SK-MEL-5 (cell line): ENCODE measurements around the gene FBXO8. TPM values are rescaled to one million over a fixed set of nuclear protein-coding genes. Genes with fewer than 3 reads are reported as not detected.

Experiments
- DNase-seq: peaks from one replicate; pipeline ENCODE4 v3.0.0-alpha.2; 2016; ENCODE audit warnings: low read depth, low spot score
- in situ Hi-C: cut with HindIII; loops from 2 replicates; pipeline ENCODE4 v1.10.0; 2016; ENCODE audit warnings: low sequenced_read_pairs, high pct_unique_total_duplicates, low pct_unique_long_range_greater_than_20kb
- polyA plus RNA-seq, 2 experiments: library from polyadenylated mRNA; depleted of rRNA; stranded (reverse); fragments of >200 nt; gene quantifications; 2 replicates each; pipeline ENCODE4 v1.2.3, GENCODE V29; 2015
- total RNA-seq: library from RNA; depleted of rRNA; stranded (reverse); fragments of >200 nt; shearing (Covaris generic); gene quantifications from 2 replicates; pipeline ENCODE4 v1.2.3, GENCODE V29; 2014; rRNA removed

FBXO8 gene, protein sequence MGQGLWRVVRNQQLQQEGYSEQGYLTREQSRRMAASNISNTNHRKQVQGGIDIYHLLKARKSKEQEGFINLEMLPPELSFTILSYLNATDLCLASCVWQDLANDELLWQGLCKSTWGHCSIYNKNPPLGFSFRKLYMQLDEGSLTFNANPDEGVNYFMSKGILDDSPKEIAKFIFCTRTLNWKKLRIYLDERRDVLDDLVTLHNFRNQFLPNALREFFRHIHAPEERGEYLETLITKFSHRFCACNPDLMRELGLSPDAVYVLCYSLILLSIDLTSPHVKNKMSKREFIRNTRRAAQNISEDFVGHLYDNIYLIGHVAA
- total RNA-seq: 35.2 and 37.2 TPM in 2 replicates
- polyA plus RNA-seq (2015; cell fraction: cytosol; rRNA removed): 21.0 and 23.0 TPM in 2 replicates
- 8.7 and 14.7 TPM in 2 replicates for polyA plus RNA-seq (2015; cell fraction: nucleus; rRNA removed)

DNA sequence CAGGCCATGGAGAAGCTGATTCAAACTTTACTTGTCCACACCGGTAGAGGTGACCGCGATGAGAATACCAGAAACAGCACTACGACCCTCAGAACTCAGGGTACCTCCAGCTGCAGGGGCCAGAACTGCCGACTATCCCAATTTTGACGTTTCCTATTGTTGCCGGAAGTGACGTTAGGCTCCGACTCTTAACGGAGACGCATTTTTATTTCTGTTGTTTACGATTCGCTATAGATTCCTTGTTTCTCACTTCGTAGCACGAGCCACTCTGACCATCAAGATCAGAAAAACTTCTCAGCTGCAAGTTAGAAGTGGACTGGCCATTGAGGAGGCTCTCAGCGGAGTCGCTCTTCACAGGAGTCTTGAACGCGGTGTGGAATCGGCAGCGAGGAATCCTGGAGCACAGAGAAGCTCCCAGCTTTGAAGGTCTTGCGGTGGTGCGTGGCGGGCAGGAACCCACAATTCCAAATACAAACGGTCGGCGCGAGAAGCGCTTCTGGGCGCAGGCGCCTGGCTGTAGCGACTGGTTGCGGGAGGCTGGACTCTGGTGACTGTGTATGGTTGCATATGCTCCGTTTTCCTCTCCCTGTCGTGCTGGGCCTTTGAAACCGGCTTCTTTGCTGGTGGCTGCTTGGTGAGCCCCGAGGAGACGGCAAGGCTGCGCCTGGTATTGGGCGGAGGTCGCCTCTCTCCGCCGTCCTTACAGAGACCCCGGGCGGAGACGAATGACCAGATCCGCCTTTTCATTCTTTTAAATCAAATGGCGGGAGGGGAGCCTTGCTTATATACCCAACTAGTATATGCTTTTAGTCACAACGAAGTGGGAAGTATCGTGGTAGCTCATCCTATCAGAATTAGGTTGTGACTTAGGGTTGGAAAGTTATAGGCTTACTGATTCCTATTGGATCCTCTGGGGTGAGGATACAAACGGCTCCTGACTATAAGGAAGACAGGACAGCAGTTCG lies at the start of gene FBXO8, which contains the start of gene CEP44:
Gene FBXO8 (minus strand): TSS at position 161 of the 965 bp plus-strand sequence. CDS start 20,575 bp downstream, outside the sequence.
Gene CEP44 (plus strand): TSS at position 405 of the 965 bp plus-strand sequence. CDS start 15,211 bp downstream, outside the sequence.
- in situ Hi-C loops: no loop called here

DNA sequence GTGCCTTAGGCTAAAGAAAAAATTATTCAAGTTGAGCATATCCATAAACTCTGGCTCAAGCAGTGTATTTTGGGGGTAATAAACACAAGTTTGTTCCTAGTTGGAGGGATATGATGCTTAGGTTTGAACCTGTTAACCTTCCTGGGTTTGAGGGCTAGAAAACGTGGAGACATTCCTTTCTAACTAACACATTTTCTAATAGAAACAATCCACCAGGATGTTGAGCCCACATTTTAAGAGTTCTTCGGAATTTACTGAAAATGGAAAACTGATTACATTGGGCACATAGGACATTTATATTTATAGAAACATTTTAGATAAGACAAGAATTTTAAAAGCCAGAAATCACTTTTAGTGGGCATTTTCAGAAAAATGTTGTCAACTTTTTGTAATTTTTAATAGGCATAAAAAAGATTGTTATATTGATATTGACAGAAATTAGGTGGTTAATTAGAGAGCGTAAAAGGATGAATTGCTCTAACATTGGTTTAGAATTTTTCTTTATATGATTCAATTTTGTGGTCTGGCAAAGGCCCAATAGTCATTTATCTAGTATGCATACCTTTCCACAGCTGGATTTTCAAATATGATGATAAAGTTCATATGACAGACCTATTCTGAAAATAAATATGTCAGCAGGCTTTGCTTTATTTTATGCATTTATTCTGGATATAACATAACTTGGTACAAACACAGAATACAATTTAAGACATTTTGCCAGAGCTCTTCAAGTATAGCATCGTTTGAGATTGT lies 49.5 kb upstream of the FBXO8 start:
- no peak for DNase-seq

More for the DNA sequence above, at the start of gene FBXO8, which contains the start of gene CEP44:
- peak; percentile 84 for DNase-seq

DNA sequence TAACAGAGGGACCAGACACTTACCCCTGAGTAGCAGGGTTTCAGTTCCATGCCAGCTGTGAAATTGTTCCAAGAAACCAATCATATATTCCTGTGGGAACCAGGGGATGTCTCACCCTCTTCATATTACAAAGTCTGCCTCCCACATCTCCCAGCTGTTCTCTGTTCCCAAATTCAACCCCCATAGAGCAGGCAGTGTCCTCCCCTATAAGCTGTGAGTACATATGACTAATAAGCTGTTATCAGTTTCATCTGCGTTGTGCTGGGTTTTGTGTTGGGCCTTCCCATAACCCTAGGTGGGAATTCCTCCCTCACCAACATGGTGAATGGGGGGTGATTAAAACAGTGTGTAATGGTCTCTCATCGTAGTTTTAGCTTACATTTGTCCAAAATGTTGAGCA lies 41.3 kb upstream of the FBXO8 start:
- in situ Hi-C loops: no loop called here
- no peak for DNase-seq

More for the DNA sequence above, 49.5 kb upstream of the FBXO8 start:
- in situ Hi-C loops: no loop called here

DNA sequence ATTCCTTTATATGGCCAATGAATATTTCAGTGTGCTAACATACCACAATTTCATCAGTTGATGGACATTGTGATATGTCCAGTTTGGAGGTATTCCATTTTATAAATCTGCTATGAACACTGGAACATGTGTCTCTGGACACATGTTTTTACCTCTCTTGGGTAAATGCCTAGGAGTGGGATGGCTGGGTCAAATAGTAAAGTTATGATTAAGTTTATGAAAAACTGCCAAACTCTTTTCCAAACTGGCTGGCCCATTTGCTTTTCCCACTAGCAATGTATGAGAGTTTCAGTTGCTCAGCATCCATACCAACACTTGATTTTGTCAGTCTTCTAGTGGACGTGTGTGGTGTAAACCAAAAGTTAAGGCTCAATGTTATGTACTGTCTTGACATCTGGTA lies 40.8 kb upstream of the FBXO8 start:
- in situ Hi-C loops: no loop called here
- DNase-seq: no peak

DNA sequence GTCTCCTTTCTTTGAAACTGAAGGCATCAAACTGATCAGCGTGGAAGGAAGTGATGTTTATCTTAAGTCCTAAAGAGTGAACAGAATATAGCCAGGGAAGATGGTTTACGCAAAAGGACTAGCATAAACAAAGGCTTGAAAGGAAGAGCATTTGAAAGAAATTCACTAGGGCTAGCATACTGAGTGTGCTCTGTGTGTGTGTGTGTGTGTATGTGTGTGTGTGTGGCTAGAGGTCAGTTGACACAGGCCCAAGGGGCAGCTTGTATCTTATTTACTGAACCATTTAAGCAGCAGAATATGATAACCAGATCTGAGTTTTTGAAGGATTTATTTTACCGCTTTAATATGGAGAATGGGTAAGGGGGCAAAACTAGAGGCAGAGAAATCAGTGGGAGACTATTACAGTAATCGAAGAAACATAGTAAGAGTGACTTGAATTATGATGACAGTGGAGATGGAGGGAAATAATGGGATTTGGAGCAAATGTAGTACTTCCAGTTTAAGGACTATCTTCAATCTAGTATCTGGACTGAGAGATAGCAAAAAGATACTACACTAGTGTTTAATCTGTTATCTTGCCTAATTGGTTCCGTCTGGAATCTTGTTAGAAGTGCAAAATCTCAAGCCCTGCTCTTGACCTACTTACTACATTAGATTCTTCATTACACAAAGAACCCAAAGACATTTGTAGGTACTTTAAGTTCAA lies 37.2 kb upstream of the FBXO8 start:
- in situ Hi-C loops: no loop called here

DNA sequence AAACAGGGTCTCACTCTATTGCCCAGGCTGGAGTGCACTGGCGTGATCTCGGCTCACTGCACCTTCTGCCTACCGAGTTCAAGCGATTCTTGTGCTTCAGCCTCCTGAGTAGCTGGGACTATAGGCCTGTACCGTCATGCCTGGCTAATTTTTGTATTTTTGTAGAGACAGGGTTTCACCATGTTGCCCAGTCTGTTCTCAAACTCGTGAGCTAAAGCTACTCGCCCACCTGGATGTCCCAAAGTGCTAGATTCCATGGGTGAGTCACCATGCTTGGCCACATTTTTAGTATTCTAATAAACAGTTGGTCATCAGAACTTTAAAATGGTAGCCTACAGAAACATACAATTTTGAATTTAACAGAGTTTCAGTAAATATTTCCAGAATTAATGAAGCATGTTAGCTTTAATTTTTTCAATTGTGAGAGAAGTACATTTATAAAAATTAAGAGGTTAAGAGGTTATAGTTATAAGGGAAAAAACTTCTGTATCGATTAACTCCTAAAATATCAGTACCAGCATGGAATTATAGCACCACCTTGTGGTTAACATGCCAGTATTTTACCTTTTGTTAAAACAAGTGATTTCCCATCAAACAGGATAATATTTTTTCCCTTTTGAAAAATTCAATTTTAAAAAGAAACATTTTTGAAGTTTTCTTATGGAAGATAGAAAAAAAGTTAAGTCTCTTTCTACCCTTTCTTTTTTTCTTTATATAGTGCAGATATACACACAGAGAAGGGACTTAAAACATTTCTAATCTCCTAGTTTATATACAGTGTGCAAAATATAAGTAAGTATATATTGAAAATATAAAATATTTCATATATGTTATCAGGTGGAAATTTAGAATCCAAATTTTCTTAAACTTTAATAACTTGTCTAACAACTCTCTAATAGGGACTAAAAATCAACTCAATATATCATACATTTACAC lies 35.6 kb upstream of the FBXO8 start:
- in situ Hi-C loops: no loop called here
- peak; percentile 58 for DNase-seq

More for the DNA sequence above, 37.2 kb upstream of the FBXO8 start:
- no peak for DNase-seq

DNA sequence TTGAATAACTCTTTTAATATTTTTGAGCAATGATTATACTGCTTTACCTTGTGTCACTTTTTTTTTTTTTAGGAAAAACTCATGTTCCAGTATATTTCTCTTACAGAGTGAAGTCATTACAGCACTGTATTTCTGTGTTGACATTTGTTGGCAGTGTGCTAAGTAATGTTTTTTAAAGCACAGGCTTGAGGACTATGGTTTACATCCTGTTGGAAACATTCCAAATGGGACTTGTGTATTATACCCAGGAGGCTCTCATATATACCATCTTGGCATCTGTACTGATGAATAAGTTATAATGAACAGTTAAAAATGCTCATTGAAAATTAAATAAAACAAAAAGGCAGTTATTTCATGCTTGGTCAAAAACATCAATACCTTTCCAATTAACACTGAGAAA lies 34.1 kb upstream of the FBXO8 start:
- no peak for DNase-seq
- in situ Hi-C loops: no loop called here

DNA sequence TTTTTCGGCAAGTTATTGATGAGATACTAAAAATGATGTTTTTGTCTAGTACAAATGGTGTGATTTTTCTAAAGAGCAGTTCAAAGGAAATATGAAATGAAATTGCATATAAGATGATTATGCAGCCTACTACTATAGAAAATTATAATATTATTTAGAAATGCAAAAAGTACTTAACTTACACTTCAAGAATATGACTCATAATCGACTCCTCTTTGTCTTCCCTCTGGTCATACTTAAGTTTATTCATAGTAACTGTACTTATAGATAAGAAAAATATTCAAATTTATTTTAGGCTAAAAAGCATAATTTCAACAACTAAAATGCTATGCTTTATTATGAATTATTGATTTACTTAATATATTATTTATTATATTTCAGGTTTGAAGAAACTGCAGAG lies 33.5 kb upstream of the FBXO8 start:
- DNase-seq: no peak
- in situ Hi-C loops: no loop called here

DNA sequence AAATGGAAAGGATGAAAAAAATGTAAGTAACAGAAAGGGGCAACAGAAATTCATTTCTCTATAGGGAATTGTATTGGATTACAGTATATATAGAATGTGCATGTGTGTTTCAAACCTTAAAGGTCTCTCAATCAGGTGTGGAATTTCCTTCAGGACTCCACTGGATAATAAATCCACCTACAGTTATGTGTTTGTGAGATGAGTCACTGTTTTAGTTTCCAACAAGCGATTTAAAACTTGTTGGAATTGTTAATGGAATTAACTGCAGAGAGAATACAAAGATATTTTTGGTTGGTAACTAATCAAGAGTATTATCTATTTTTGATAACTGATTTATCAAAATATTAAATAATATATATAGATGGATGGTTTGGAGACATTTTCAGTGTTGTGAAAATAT lies 33.1 kb upstream of the FBXO8 start:
- in situ Hi-C loops: no loop called here
- no peak for DNase-seq

DNA sequence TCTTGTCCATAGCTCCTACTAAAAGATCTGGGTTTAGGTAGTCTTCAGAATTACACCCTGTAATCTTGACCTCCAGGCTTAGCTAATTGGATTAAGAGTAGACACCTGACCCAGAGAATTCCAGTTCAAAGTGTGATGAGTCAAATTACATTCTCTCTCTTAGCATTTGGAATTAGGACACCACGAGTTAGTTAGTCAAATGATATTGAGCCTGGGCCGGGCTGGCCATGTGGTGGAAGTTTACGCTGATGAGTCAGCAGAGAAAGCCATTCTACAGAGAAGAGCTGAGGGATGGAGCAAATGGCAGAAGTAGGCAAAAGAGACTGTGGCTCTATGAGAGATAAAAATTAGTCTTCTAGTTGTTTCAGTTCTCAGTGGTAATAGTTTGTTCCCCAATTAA lies 31.3 kb upstream of the FBXO8 start:
- in situ Hi-C loops: no loop called here
- DNase-seq: no peak

DNA sequence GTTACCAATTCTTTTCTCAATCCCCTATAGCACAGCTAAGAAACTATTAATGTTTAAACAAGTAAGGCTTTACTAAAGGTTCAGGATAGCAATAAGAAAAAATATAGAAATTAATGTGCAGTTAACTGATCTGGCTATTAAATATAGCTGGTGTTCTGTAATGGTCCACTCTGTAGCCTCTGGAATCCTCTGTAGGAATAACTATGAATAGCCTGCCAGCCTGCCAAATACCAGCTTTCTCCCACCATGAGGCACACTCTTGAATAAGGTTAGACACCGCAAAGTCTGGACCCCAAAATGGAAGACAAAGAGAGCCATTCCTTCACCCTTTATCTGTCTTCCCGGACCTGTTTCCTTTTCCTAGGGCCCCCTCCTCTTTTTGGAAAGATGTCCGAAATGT lies 30.8 kb upstream of the FBXO8 start:
- DNase-seq: no peak
- in situ Hi-C loops: no loop called here

DNA sequence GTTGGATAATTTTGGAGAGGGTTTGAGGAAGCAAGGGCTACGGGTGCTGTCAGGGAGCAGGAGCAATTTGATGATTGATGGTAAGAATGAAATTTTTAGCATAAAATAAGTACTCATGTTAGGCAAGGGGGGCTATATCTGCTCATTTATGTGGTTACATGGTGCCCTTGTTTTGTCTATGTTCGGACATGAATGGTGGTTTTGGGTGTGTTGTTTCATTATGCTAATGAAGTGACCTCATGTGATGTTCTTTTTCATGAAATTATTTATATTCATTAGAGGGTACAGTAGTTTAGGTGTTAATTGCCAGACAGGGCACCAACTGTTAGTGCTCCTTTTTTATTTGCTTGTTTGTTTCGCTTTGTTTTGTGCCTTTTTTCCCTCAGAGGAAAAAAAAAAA lies 29.5 kb upstream of the FBXO8 start:
- in situ Hi-C loops: no loop called here
- no peak for DNase-seq

DNA sequence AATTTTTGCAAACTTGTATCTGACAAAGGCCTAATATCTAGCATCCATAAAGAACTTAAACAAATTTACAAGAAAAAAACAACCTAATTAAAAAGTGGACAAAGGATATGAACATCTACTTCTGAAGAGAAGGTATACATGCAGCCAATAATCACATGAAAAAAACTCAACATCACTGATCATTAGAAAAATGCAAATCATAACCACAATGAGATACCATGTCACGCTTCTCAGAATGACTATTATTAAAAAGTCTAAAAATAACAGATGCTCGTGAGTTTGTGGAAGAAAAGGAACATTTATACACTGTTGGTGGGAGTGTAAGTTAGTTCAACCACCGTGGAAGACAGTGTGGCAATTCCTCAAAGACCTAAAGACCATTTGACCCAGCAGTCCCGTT lies 24.2 kb upstream of the FBXO8 start:
- in situ Hi-C loops: no loop called here
- DNase-seq: no peak

DNA sequence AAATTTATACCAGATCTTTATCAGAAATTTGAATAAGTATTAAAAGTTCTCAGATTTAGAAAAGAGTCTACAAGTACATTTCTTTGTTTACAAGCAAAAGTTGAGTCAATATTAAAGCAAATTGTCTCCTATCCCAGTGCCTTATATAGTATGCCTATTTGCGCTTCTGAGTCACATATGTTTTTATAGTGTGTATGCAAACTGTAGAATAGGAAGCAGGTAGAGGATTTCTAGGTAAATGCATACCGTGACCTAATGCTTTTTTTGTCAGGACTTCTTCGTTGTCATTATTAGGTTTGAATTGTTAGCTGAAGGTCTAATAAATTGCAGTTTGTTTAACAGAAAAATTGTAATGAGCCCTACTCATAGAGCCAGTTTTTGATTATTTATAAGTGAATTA lies 22.5 kb upstream of the FBXO8 start:
- in situ Hi-C loops: no loop called here
- no peak for DNase-seq

DNA sequence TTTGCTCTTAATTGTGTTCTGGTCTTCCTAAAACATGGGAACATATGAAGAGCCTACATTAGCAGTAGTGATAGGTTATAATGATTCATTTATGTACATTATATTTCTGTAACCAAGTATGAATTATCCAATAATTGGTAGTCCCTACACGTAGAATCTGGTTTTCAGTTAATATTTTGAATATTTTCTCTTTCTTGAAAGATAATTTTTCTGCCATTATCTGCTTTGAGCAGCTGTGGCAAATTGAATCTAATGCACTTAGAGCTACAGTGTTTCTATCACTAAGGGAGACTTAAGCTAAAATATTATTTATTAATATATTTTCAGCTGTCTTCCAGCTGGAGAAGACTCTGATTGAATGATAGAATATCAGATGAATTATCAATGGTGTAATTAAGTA lies 21.2 kb upstream of the FBXO8 start:
- in situ Hi-C loops: no loop called here

DNA sequence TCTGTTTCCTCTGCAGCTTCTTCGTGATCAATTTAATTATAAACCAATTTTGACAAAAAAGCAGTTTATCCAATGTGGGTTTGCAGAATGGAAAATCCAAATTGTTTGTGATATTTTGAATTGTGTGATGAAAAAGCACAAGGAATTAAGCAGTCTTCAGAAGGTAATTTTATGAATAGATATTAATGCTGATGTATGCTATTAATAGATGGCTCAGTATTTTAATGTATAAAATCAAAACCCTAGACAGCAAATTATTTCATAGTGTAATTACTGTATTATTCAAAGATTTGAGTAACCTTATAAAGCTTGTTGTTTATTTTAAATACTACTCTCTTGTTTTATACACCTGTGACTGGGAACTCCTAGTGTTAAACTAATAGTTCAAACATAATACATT lies 20.2 kb upstream of the FBXO8 start:
- in situ Hi-C loops: no loop called here
- no peak for DNase-seq

More for the DNA sequence above, 21.2 kb upstream of the FBXO8 start:
- no peak for DNase-seq
